OCI-LY7 (cell line): Measurements from ENCODE around the gene BSDC1. TPM values are rescaled to one million over a fixed set of nuclear protein-coding genes. Genes with fewer than 3 reads are reported as not detected.
"Not testable (repeated sequence)": the region's sequence is repeated elsewhere in the genome, so short reads cannot be mapped to it uniquely, and the experiment has no call there.

Experiments
- BruUV-seq: library from RNA; stranded (reverse); fragments of 400-500 nt; replicated peaks from 2 replicates; lab custom pipeline; 2021; lab: Mats Ljungman, UMichigan
- CTCF ChIA-PET: fragments of 300-600 bp; sonication (Branson Sonifier 250); formaldehyde crosslinking; loops from one replicate; lab custom pipeline; 2022; ENCODE audit warnings: antibody characterized with exemption; ENCODE audit not compliant: unreplicated experiment; lab: Charles Lee
- POLR2A ChIA-PET: fragments of 300-600 bp; sonication (Branson Sonifier 250); formaldehyde crosslinking; loops from one replicate; lab custom pipeline; 2022; ENCODE audit warnings: antibody characterized with exemption; lab: Charles Lee
- DNase-seq: peaks from one replicate; pipeline ENCODE4 v3.0.0-alpha.2; 2015; ENCODE audit warnings: low spot score
- H2AFZ ChIP-seq: fragments of 200-600 bp; sonication (generic), shearing (Covaris generic); 2 replicates; pipeline ENCODE4 v1.6.1; 2014; ENCODE audit warnings: mild to moderate bottlenecking, antibody characterized with exemption, low read length, moderate library complexity
- H3K27ac ChIP-seq: fragments of 200-600 bp; sonication (generic); 2 replicates; pipeline ENCODE4 v1.5.1; 2014; ENCODE audit warnings: mixed run types, low read depth, mild to moderate bottlenecking, moderate library complexity, low read length, inconsistent platforms; ENCODE audit not compliant: poor library complexity, severe bottlenecking
- H3K36me3 ChIP-seq: fragments of 200-600 bp; sonication (generic); 2 replicates; pipeline ENCODE4 v1.6.1; 2014; ENCODE audit warnings: mild to moderate bottlenecking, antibody characterized with exemption, low read length, moderate library complexity, mixed read lengths; ENCODE audit not compliant: insufficient read depth
- H3K4me1 ChIP-seq: fragments of 200-600 bp; sonication (generic); 2 replicates; pipeline ENCODE4 v1.5.1; 2014; ENCODE audit warnings: mild to moderate bottlenecking, low read length; ENCODE audit not compliant: insufficient read depth, poor library complexity, severe bottlenecking
- H3K4me2 ChIP-seq: fragments of 200-600 bp; sonication (generic); 2 replicates; pipeline ENCODE4 v1.6.1; 2014; ENCODE audit warnings: mild to moderate bottlenecking, low read length
- H3K4me3 ChIP-seq: fragments of 200-600 bp; sonication (generic); 2 replicates; pipeline ENCODE4 v1.5.1; 2014; ENCODE audit warnings: mild to moderate bottlenecking, low read depth, low read length; ENCODE audit not compliant: poor library complexity, severe bottlenecking
- H3K79me2 ChIP-seq: fragments of 200-600 bp; sonication (generic); 2 replicates; pipeline ENCODE4 v1.6.1; 2016; ENCODE audit warnings: low read depth, mild to moderate bottlenecking, low read length, moderate library complexity, mixed read lengths; ENCODE audit not compliant: insufficient read depth
- H3K9me2 ChIP-seq: fragments of 200-600 bp; sonication (generic); 2 replicates; pipeline ENCODE4 v1.6.1; 2016; ENCODE audit warnings: mild to moderate bottlenecking, low read length, mixed read lengths; ENCODE audit not compliant: insufficient read depth
- H3K9me3 ChIP-seq: fragments of 200-600 bp; sonication (generic); 2 replicates; pipeline ENCODE4 v1.6.1; 2014; ENCODE audit warnings: mild to moderate bottlenecking, mixed run types, low read length, mixed read lengths
- H4K20me1 ChIP-seq: fragments of 200-600 bp; sonication (generic); 2 replicates; pipeline ENCODE4 v1.6.1; 2014; ENCODE audit warnings: mild to moderate bottlenecking, antibody characterized with exemption, low read length, moderate library complexity, mixed read lengths; ENCODE audit not compliant: insufficient read depth
- CTCF ChIP-seq: fragments of 200-600 bp; sonication (generic); conservative IDR thresholded peaks from 2 replicates; pipeline ENCODE4 v1.5.1; 2014; ENCODE audit warnings: mild to moderate bottlenecking, antibody characterized with exemption, low read length, moderate library complexity, mixed read lengths
- EZH2phosphoT487 ChIP-seq: fragments of 200-600 bp; sonication (generic); IDR thresholded peaks from 2 replicates; pipeline ENCODE4 v1.6.1; 2018; ENCODE audit warnings: low read depth, borderline replicate concordance, mild to moderate bottlenecking, mixed run types, antibody characterized with exemption, low read length, moderate library complexity, mixed read lengths
- intact Hi-C: fragments of 100-400 bp; cut with micrococcal nuclease; formaldehyde crosslinking; loops from one replicate; pipeline ENCODE4 v1.10.0; 2022; ENCODE audit not compliant: unreplicated experiment
- total RNA-seq, 2 experiments: library from RNA; depleted of rRNA in 1 of 2; stranded (reverse); fragments of >200 nt in 1 of 2; shearing (Covaris generic) in 1 of 2; gene quantifications; 2 replicates each; pipeline ENCODE4 v1.2.3, GENCODE V29; 2014 to 2022

The BSDC1 gene
- total RNA-seq, 2 experiments from 2014 or later = 29.6 to 41.8 TPM

GRCh38 chr1:32400876-32401631 lies 6.8 kb upstream of the BSDC1 start:
- H3K79me2 ChIP-seq = no peaks in the 10 kb centered on the region
- CTCF ChIA-PET = no interaction called here

GRCh38 chr1:32399843-32400242 lies 5.6 kb upstream of the BSDC1 start:
- no peaks in the 10 kb centered on the region for H3K9me3 ChIP-seq
- no peak overlapping the region for H2AFZ ChIP-seq
- no TSS peak for BruUV-seq
- no peak overlapping the region for H3K4me2 ChIP-seq
- no peaks in the 10 kb centered on the region for H3K9me2 ChIP-seq
- peaks cover 4% of the 10 kb centered on the region for H3K4me1 ChIP-seq
- no peaks in the 10 kb centered on the region for H4K20me1 ChIP-seq
- H3K79me2 ChIP-seq = no peaks in the 10 kb centered on the region
- ChIA-PET POLR2A (interaction anchor here (0.6 to 1.5 kb wide), 2 partner anchors 11 to 114 kb away, joined by 4 to 6 read pairs; no protein-coding TSS in a partner anchor), CTCF (no interaction called here)
- no peak overlapping the region for H3K27ac ChIP-seq
- no peak for DNase-seq
- intact Hi-C loops = no loop called here
- no peaks in the 10 kb centered on the region for H3K36me3 ChIP-seq
- H3K4me3 ChIP-seq = no peak overlapping the region
- TF ChIP-seq EZH2phosphoT487 = no peak

More at GRCh38 chr1:32400876-32401631, 6.8 kb upstream of the BSDC1 start:
- no peaks in the 10 kb centered on the region for H3K36me3 ChIP-seq
- H3K9me2 ChIP-seq = no peaks in the 10 kb centered on the region
- POLR2A ChIA-PET = interaction anchor here (1.8 kb wide), 1 partner anchor 13 kb away, joined by 8 read pairs; no protein-coding TSS in a partner anchor
- H3K9me3 ChIP-seq = no peaks in the 10 kb centered on the region
- no TSS peak for BruUV-seq
- no peak overlapping the region for H2AFZ ChIP-seq
- H3K4me3 ChIP-seq = no peak overlapping the region
- TF ChIP-seq CTCF (peak; percentile 93), EZH2phosphoT487 (no peak)
- no peak overlapping the region for H3K27ac ChIP-seq
- H4K20me1 ChIP-seq = no peaks in the 10 kb centered on the region
- intact Hi-C loops = no loop called here
- H3K4me2 ChIP-seq = no peak overlapping the region
- no peaks in the 10 kb centered on the region for H3K4me1 ChIP-seq
- peak; percentile 62 for DNase-seq

- peaks cover 7% of the 10 kb centered on the region for H3K4me1 ChIP-seq
- no peak overlapping the region for H2AFZ ChIP-seq
- no peaks in the 10 kb centered on the region for H3K9me3 ChIP-seq
- no TSS peak for BruUV-seq
- TF ChIP-seq EZH2phosphoT487 = no peak
- no peak for TF ChIP-seq CTCF
- no peak for DNase-seq
- H4K20me1 ChIP-seq = no peaks in the 10 kb centered on the region
- no peak overlapping the region for H3K4me2 ChIP-seq
- peaks cover 4% of the 10 kb centered on the region; the same call in 1 of the 2 replicates for H3K79me2 ChIP-seq
- ChIA-PET CTCF (no interaction called here), POLR2A (interaction anchor here (1.5 kb wide), 1 partner anchor 12 kb away, joined by 4 read pairs; no protein-coding TSS in a partner anchor)
- H3K9me2 ChIP-seq = no peaks in the 10 kb centered on the region
- H3K27ac ChIP-seq = no peak overlapping the region
- intact Hi-C loops = no loop called here
- no peaks in the 10 kb centered on the region for H3K36me3 ChIP-seq
- no peak overlapping the region for H3K4me3 ChIP-seq
Observed at GRCh38 chr1:32398401-32398800, 4.2 kb upstream of the BSDC1 start.

- BruUV-seq, H3K36me3 ChIP-seq, DNase-seq, H2AFZ ChIP-seq, H3K4me2 ChIP-seq, H3K9me2 ChIP-seq, H4K20me1 ChIP-seq, H3K4me3 ChIP-seq, intact Hi-C loops, H3K9me3 ChIP-seq, H3K79me2 ChIP-seq, H3K27ac ChIP-seq: not testable (repeated sequence)
- ChIA-PET CTCF (interaction anchor here (0.6 kb wide), 1 partner anchor 155 kb away, joined by 5 read pairs; no protein-coding TSS in a partner anchor), POLR2A (interaction anchor here (0.6 kb wide), 1 partner anchor 290 kb away, joined by 3 read pairs; no protein-coding TSS in a partner anchor)
- peaks cover 14% of the 10 kb centered on the region for H3K4me1 ChIP-seq
Observed at GRCh38 chr1:32396524-32396923, 2.3 kb upstream of the BSDC1 start.
